ENCODE measurements around the gene LIN28B.
"Not testable (repeated sequence)": the region's sequence is repeated elsewhere in the genome, so short reads cannot be mapped to it uniquely, and the experiment has no call there.

The LIN28B gene

DNA sequence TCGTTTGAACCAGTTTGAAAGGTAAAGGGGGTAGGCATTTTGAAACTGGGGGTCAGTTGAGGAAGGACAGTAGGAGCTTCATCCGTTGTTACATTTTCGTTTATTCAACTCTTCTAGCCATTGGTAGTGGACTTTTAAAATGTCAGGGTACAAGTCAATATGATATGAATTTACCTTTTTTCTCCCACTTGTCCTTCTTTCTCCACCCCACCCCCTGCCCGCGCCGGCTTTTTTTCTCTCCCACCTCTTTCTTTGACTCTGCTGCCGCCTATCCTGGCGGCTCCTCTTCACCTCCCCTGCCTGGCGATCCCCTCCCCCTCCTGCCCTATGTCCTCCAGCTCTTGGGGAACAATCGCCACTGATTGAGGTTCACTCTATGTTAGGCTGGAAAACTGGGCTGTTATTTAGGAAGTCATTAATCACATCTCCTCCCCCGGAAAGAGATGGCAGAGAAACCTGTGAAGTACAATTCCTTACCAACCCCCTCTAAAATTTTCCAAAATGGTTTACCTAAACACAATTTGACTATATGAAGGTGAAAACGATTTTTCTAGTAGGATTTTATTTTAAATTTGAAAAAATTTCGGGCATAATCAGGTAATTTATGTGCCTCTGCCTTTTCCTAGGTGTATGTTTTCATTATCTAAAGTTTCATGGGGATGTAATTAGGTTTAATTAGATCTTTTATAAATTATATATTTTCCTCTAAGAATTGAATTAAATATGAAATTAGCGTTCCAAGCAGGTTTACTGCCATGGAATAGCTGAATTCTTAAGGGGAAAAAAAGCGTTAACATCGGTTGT, 778 bp upstream of the LIN28B start:
- no peak for DNase-seq (ENCODE audit: low spot score)

DNA sequence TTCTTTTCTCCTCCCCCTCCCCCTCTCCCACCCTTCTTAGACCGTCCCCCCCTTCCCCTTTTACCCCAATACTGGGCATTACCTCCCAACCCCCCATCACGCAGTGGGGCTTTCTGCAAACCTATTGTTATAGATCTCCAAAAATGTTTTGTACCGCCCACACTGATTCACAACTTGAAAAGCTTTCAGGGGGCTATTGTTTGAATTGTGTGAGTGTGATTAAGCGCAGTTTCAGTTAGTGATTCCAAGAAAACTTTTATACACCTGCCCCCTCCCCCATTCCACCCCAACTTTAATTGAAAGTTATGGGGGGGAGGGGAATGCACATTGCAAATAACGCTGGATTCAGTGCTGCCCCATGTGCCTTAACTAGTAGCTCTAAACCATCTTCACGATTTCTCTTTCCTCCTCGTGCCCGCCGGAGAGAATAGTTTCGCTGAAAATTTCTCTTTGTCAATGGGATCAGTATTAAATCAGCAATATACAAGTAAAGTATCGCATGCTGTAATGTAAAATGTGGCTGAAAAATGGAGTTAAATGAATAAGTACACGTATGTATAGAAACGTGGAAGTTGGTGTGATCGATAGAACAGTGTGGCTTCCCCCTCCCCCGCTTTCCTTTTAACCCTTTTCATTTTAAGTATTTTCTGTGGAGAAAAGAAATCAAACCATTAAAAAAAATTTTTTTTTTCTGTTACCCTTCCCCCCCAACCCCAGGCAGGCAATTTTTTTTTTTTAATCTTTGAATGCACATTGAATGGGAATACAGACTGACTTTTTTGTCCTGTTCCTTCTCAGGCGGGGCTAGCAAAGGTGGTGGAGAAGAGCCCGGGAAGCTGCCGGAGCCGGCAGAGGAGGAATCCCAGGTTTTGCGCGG, 632 bp downstream of the LIN28B start:
- DNase-seq (ENCODE audit: low spot score) = no peak

DNA sequence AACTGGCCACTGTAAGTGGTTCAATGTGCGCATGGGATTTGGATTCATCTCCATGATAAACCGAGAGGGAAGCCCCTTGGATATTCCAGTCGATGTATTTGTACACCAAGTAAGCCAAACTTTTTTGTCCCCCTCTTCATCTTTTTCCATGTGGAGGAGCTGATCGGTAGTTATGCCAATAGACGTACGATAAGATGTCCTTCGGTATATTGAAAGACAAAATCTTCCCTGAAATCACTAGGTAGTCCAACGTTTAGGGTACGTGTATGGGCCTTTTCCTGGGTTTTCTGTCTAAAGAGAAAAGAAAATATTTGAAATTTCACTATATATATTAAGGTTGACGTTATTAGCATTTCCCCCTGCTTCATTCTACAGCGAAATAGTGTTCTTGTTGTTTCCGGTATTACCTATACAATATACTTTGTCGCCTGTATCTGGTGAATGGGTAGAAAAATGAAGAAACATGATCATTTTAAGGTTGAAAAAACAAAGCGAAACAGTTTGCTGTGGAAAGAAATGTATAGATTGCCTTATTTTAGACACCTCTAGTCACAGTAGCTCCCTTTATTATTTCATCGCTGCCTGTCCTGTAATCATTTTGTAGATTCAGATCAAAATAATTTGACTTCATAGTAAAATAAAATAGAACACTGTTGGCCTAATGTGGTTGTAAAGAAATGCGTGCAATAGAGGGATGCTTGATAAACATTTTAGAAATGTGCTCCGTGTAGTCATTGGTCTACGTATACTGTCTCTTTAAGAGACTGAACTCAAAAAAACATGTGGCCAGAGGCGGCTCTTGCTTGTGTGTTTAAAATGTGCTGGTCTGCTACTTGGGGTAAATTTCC, 1.5 kb downstream of the LIN28B start:
- no peak for DNase-seq (ENCODE audit: low spot score)

DNA sequence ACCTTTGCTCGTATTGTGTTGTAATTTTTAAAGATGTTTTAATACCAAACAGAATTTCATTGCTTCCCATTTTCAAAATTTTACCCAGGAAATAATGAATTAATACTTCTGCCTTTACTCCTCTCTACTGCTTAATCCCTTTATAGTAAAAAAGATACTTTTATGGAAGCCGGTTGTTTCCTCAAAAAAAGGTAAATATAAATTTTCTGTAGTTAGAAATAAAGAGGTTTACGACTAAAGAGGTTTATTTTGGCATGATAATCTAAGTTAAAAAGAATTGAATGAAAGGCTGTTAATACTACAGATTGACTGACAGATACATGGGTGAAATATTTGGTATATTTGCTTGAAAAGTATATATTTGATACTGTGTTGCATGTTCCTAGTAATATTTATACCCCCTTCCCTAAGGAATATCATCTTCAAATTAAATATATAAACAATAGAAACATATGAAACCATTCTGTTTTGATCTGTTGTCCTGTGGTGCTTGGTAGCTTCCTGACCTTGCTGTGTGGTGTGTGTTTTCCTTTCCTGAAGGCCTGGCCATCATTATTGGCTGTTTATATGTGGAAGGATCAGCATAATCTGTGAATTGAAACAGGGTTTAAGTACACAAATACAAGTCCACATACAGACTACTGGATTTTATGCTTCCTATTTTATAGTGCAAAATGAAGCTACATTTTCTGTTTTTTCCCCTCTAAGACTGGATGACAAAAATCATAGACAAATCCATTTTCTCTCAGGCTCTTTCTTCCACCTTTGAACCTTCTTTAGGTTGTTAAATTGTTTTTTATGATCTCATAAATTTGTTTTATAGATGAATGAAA, 2.3 kb downstream of the LIN28B start:
- no peak for DNase-seq (ENCODE audit: low spot score)

DNA sequence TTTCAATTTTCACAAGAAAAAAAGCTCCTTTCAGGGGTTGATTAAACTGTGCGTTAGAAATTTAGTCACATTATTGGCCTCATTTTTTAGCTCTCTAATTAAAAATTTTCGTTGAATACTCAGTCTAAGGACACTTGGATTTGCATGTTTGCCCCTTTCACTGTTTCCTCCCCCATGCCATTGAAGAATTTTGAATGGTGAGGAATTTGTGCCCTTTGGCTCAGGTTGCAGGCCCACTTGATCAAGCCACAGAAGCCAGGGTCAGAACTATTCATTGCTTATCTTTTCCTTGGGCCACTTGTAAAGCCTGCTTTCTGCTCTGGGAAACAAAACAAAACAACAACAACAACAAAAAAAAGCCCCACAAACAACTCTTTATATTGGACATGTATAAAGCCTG, 12.2 kb downstream of the LIN28B start:
- no peak for DNase-seq (ENCODE audit: low spot score)

DNA sequence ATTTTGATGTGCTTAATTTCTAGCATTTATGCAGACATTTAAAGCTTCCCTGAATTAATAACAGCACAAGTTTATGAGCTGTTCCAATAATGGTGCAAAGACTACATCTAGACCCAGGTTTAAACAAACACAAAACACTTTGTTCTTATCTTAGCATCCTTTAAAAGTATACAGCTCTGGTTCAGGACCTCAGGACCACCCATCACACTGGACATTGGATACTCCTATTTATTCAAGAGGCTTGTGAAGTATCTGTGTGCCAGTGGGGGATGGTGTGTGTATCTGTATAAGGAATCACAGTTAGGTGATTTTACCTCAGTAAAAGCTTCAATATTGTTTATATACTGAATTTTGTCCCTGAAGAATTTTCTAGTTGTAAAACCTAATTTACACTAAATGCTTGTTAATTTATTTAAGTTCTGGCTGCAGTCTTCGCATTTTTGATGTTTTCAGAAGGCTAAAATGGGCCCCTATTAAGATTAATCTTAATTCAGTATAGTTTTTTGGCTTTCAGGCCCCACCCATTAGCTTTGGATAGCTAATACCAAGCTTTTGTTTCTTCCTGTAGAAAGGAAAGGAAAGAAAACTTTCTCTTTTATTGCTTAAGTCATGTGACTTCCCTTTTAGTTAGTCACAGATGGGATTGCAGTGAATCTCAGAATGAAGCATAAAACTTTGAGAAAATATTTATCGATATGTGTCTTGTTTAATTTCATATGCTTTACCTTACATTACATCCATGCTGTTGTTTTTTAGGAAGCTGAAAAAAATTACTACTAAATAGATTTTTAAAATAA, 13.1 kb downstream of the LIN28B start:
- DNase-seq (ENCODE audit: low spot score) = no peak

DNA sequence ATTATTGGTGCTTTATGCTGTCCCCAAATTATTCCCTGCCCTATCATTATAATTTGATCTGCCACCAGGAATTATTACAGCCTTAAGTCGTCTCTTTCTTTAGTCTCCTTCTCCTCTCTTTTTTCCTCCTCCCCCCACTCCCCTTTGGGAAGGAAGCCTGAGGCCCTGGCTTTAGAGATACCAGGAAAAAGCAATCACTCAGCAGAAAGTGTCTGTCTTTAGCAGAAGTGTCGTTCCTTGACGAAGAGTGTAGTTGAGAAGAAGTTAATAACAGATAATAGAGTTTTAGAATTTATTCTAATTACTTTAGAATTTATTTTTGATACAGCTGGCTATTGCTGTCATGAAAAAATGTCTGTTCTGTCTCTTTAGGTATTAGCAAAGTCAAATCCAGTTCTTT, 16.5 kb downstream of the LIN28B start:
- DNase-seq (ENCODE audit: low spot score) = no peak

DNA sequence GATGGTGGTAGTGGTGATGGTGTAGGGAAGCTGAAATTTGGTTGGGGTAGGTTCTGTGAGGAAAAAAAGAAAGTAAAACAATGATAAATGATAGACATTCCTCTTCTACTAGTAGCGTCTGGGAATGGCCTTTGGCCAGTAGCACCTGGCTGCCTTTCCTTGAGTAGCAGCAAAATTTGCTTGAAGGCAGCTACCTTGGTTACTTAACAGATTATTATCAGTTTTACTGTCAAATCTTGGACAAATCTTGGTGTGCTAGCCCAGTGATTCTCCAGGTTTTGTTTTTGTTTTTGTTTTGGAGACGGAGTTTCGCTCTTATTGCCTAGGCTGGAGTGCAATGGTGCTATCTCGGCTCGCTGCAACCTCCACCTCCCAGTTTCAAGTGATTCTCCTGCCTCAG, 26.4 kb downstream of the LIN28B start:
- DNase-seq (ENCODE audit: low spot score) = no peak

DNA sequence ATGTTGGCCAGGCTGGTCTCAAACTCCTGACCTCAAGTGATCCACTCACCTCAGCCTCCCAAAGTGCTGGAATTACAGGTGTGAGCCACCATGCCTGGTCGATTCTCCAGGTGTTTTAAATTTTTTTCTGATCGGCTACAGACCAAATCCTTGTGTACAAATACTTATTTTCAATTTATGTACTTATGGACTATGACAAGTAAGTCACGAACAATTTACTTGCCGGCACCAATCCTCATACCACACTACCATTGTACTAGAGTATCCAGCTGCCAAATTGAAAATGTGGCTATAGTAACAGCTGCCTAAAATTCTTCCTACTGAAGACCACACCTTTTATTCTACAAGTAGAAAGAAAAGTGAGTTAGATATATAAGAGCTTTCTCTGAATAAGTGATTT, 26.9 kb downstream of the LIN28B start:
- DNase-seq (ENCODE audit: low spot score) = no peak

DNA sequence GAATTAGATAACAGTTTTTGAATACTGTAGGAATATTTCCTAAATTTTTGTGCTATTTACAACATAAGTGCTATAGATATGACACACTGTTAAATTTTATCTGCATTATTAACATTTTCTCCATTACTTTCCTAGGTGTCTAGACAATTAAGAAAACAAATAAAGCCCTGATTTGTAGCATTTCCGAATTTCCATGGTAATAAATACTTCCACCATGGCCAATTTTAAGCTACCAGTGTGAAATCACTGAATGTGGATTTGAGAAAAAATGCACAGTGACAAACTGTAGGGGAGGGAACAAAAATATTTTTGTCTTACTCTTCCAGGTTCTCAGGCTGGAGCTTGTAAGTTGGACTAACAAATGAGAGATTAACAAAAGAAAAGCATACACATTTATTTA, 27.9 kb downstream of the LIN28B start:
- DNase-seq (ENCODE audit: low spot score) = no peak

DNA sequence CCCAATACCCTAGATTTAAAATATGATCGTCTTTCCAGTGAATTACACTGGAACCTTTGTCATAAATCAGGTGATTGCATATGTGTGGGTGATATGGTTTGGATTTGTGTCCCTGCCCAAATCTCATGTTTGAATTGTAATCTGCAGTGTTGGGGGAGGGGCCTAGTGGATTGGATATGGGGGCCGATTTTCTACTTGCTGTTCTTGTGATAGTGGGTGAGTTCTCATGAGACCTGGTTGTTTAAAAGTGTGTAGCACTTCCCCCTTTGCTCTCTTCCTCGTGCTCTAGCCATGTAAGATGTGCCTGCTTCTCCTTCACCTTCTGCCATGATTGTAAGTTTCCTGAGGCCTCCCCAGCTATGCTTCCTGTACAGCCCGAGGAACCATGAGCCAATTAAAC, 29.0 kb downstream of the LIN28B start:
- not testable (repeated sequence) for DNase-seq (ENCODE audit: low spot score)

DNA sequence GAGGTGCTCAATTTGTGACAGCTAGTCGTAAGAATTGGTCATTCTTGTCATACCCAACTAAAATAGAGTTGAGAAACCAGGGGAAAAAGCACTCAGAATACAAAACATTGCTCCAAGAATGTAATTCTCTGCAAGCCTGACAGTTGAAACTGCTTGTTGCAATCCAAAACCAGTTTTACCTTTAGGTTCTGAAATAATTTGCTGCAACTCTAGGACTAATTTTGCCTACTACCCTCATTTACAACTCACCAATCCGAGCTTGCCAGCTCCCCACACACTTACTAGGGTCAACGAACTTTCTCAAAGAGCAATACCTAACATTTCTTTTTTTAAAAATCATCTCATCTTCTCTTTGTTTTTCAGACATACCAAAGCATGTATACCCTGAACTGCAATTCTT, 29.7 kb downstream of the LIN28B start:
- DNase-seq (ENCODE audit: low spot score) = no peak

DNA sequence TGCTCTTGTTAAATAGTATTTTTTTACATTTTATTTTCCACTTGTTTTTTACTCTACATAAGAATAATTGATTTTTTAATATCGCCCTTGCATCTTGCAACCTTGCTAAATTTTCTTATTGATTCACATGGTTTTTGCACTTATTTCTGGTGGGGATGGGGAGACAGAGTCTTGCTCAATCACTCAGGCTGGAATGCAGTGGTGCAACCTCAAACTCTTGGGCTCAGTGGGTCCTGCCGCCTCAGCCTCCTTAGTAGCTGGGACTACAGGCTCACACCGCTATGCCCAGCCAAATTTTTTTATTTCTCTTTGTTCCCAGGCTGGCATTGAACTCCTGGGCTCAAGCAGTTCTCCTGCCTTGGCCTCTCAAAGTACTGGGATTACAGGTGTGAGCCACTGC, 30.3 kb downstream of the LIN28B start:
- no peak for DNase-seq (ENCODE audit: low spot score)

DNA sequence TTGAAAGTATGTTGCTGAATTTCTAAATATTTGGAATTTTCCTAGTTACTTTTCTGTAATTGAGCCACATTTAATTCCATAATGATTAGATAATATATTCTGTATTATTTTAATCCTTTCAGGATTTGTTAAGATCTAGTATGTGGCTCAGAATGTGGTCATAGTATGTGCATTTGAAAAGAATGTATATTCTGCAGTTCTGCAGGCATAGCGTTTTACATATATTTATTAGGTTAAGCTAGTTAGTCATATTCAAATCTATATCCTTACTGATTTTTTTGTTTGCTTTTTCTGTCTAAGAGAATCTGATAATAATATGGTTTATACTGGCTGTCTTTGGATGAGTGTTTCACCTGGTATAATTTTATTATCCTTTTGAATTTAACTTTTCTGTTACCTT, 33.2 kb downstream of the LIN28B start:
- DNase-seq (ENCODE audit: low spot score) = no peak

DNA sequence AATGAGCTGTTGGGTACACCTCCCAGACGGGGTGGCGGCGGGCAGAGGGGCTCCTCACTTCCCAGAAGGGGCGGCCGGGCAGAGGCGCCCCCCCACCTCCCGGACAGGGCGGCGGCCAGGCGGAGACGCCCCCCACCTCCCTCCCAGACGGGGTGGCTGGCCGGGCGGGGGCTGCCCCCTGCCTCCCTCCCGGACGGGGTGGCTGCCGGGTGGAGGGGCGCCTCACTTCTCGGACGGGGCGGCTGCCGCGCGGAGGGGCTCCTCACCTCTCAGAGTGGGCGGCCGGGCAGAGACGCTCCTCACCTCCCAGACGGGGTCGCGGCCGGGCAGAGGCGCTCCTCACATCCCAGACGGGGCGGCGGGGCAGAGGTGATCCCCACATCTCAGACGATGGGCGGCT, 34.2 kb downstream of the LIN28B start:
- DNase-seq (ENCODE audit: low spot score) = not testable (repeated sequence)

DNA sequence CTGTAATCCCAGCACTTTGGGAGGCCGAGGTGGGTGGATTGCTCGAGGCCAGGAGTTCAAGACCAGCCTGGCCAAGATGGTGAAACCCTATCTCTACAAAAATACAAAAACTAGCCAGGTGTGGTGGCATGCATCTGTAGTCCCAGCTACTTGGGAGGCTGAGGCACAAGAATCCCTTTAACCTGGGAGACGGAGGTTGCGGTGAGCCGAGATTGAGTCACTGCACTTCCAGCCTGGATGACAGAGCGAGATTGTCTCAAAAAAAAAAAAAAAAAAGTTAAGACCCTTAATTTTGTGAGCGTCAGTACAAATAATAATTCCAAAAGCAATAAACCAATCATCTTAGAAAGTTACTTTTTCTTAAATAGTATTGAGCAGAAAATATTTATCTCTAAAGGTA, 36.7 kb downstream of the LIN28B start:
- DNase-seq (ENCODE audit: low spot score) = not testable (repeated sequence)

DNA sequence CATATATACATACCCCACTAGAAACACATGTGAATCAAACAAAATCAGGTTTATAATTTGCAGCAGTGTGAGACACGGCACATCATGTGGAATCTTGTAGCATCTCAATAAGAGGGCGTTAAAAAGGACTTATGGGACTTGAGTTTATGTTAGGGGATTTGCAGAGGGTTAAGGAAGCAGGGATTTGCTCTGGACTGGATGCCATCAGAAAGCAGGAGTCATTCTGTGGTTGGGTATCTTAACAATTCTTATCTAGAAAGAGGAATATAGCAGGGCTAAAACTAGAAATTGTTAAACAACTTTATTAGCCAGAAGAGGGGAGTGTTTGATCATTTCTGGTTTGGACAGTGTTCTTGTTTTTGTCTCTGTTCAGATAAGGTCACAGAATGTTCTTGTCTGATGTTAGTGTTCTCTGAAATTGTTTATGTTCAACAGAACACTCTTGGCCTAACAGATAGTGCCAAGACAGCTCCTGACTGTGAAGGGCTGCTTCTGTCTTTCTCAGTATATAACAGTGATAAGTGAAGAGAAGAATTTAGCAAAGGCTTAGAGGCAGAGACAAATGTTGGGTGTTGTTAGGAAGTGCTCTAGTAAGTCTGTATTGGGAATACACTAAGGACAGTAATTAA, 39.2 kb downstream of the LIN28B start:
- peak; percentile 0 for DNase-seq (ENCODE audit: low spot score)

DNA sequence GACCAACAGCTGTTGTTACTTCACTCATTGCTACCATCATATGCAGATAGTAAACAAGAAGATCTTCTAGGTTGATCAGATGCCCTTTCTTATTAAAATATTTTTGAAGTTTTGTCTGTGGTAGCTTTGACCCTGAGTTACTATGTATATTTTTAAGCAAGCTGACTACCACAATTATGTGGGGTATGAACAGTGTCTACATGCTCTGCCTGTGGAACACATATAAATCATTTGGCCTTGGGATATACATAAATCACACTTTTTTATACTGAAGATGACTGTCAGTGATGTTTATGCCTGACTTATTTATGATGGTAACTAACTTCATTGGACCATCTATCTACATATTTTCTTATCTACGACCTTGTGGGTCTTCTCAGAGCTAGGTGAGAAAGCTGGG, 44.2 kb downstream of the LIN28B start:
- no peak for DNase-seq (ENCODE audit: low spot score)

DNA sequence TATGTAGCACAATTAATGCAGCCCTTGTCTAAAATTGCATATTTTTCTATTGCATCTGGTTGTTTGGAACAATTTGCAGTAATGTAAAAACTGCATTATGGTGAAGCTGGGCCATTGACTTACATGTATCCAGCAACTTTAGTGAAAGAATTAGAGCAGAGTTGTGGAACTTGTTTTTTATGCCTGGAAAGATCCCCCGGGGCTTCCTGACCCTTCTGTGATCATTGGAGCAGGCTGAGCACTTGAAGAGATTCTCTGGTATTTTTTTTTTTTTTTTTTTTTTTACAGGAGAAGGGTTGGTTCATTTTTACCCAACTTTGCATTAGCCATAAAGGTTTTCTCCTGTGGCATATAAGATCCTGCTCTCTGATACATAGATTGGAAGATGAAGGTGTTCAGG, 45.0 kb downstream of the LIN28B start:
- no peak for DNase-seq (ENCODE audit: low spot score)

DNA sequence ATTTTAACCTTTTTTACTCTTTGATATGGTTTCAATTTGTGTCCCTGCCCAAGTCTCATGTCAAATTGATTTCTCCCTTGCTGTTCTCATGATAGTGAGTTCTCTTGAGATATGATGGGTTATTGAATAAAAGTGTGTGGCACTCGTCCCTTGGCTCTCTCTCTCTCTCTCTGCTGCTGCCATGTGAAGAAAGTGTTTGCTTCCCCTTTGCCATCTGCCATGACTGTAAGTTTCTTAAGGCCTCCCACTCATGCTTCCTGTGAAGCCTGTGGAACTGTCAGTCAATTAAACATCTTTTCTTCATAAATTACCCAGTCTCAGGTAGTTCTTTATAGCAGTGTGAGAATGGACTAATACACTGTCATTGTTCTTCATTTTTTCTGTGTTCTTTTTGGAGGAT, 48.5 kb downstream of the LIN28B start:
- DNase-seq (ENCODE audit: low spot score) = no peak
